Tibial artery (tissue), 4 donors: Measurements from ENCODE around the gene MSI2.

Experiments used
- DNase-seq, 2 donors: peaks; one replicate each; pipeline ENCODE4 v3.0.0-alpha.2; 2019
- H3K27ac ChIP-seq, 2 donors: fragments of 200-600 bp; sonication (generic) in 1 of 2; 1 replicate in 1 of 2; 2 replicates in 1 of 2; pipeline ENCODE4 v1.5.1; 2018 to 2019; ENCODE audit warnings: mild to moderate bottlenecking in 1 of 2
- H3K27me3 ChIP-seq, 2 donors: fragments of 200-600 bp; sonication (generic) in 1 of 2; one replicate each; pipeline versions ENCODE4 v1.5.1 to v1.6.0; 2016 to 2019
- H3K36me3 ChIP-seq, 3 donors: fragments of 200-600 bp; sonication (generic) in 2 of 3; one replicate each; pipeline ENCODE4 v1.5.1; 2016 to 2019; ENCODE audit warnings: mild to moderate bottlenecking in 2 of 3
- H3K4me1 ChIP-seq, 4 donors: fragments of 200-600 bp; sonication (generic) in 2 of 4; 1 replicate in 3 of 4; 2 replicates in 1 of 4; pipeline ENCODE4 v1.5.1; 2016 to 2019
- H3K4me3 ChIP-seq, 2 donors: fragments of 200-600 bp; sonication (generic) in 1 of 2; 1 replicate in 1 of 2; 2 replicates in 1 of 2; pipeline ENCODE4 v1.5.1; 2018 to 2019; ENCODE audit warnings: mild to moderate bottlenecking in 2 of 2
- H3K9me3 ChIP-seq, 3 donors: fragments of 200-600 bp; sonication (generic) in 1 of 3; one replicate each; pipeline ENCODE4 v1.5.1; 2016 to 2019
- CTCF ChIP-seq, 2 experiments: fragments of 200-600 bp in 1 of 2; fragments of 450-650 bp in 1 of 2; IDR thresholded peaks; one replicate each; pipeline ENCODE4 v1.5.1; 2017 to 2019; ENCODE audit warnings: antibody characterized with exemption in 2 of 2, mild to moderate bottlenecking in 1 of 2, moderate library complexity in 1 of 2
- intact Hi-C: fragments of 100-400 bp; cut with DNase I; formaldehyde crosslinking; loops from one replicate; pipeline ENCODE4 v1.15.0; 2023; ENCODE audit warnings: low total_unique reads

Gene MSI2

DNA sequence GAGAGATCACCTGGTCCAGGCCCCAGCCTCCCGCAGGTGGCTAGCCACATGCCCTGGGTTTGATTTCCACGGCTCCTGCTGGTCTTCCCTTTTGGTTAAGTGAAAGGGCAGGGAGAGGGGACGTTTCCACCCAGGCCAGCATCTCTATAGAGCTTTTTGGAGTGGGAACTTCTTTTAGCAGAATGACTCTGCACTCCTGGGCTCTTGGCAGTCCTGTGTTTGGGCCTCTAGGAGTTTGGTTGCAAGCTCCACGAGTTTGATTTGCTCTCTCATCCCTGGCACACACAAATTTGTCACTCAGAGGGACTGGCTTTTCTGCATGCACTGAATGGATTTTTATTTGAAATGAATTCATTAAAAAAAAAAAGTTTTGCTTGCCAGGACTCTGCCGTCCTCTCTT is 32.8 kb downstream of the MSI2 start:
- Histone ChIP-seq H3K27ac (no peak overlapping the region), H3K4me3 (no peak overlapping the region), H3K36me3 (no peaks in the 10 kb centered on the region), H3K27me3 (no peaks in the 10 kb centered on the region), H3K4me1 (peaks cover 0 to 12% (median 0%) of the 10 kb centered on the region in 4 donors), H3K9me3 (no peaks in the 10 kb centered on the region)
- no peak for DNase-seq
- intact Hi-C loops = no loop called here
- no peak for TF ChIP-seq CTCF (IDR thresholded peaks at IDR 0.05)

DNA sequence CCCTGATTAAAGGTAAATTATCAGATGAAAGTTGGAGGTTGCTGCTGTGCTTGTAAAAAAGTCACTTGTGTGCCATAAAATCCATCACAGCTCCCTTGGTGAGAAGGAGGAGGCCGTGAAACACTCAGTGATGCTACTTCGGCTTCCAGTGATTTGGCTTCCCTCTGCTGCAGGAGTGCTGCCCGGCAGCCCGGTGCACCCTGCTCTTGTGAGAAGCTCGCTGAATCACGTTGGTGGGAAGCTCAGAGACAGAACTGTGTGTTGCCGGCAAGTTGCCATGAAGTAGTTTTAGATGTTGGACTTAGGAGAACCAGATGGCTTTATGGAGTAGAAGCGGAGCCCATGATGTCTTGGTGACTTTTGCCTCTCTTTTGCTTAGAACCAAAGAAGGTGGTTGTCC is 33.3 kb downstream of the MSI2 start:
- Histone ChIP-seq H3K27ac (no peak overlapping the region), H3K4me3 (no peak overlapping the region), H3K9me3 (no peaks in the 10 kb centered on the region), H3K27me3 (no peaks in the 10 kb centered on the region), H3K4me1 (peaks cover 0 to 12% (median 0%) of the 10 kb centered on the region in 4 donors), H3K36me3 (no peaks in the 10 kb centered on the region)
- TF ChIP-seq CTCF (IDR thresholded peaks at IDR 0.05) = no peak
- DNase-seq = no peak
- intact Hi-C loops = no loop called here

DNA sequence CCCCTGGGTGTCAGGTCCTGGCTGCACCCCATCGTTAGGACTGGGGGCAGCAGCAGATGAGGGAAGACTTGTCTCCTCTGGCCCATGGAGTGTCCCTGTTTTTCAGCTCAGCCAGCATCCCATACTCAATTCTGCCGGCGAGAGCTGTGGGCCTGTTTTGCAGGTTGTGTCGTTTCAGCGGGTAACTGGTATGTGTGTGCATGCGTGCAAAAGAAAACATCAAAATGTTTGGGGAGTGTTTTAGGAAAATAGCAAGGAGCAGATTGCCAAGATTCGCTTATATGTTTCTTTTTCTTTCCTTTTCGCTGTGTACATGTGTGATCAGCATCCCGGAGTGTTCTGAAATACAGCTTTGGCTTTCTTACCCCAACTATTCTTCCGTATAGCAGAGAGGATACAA is 34.7 kb downstream of the MSI2 start:
- Histone ChIP-seq H3K36me3 (no peaks in the 10 kb centered on the region), H3K4me1 (peaks cover 0 to 9% (median 0%) of the 10 kb centered on the region in 4 donors), H3K27me3 (no peaks in the 10 kb centered on the region), H3K27ac (no peak overlapping the region), H3K4me3 (no peak overlapping the region), H3K9me3 (no peaks in the 10 kb centered on the region)
- no peak for DNase-seq
- intact Hi-C loops = no loop called here
- no peak for TF ChIP-seq CTCF (IDR thresholded peaks at IDR 0.05)

GRCh38 chr17:57292091-57292490 is 35.8 kb downstream of the MSI2 start:
- no peaks in the 10 kb centered on the region for H3K27me3 ChIP-seq
- no peak overlapping the region for H3K27ac ChIP-seq
- no peak for DNase-seq
- H3K36me3 ChIP-seq = no peaks in the 10 kb centered on the region
- no peak for TF ChIP-seq CTCF (IDR thresholded peaks at IDR 0.05)
- intact Hi-C loops = no loop called here
- H3K4me3 ChIP-seq = no peak overlapping the region
- H3K9me3 ChIP-seq = no peaks in the 10 kb centered on the region
- H3K4me1 ChIP-seq = peaks cover 0 to 9% (median 0%) of the 10 kb centered on the region in 4 donors

DNA sequence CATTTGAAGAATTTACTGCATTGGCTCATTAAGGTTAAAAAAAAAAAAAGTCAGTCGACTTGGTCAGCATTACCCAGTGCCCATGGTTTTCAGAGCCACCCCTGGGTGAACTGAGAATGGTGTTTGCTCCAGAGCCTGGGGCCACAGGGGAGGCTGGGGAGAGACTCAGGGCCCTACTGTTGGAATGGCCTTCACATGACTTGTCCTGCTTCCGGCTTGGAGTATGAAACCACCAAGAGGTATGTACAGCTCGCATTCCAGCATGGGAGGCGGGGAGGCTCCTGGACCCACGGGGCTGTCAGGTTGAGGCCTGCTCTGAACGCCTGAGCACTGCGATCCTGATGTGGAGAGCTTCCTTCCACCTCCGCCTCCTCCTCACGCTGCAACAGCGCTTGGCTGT is 36.8 kb downstream of the MSI2 start:
- no peak for TF ChIP-seq CTCF (IDR thresholded peaks at IDR 0.05)

GRCh38 chr17:57294101-57294500 is 37.8 kb downstream of the MSI2 start:
- DNase-seq = no peak
- H3K27ac ChIP-seq = no peak overlapping the region
- no peak overlapping the region for H3K4me3 ChIP-seq
- H3K9me3 ChIP-seq = no peaks in the 10 kb centered on the region
- H3K36me3 ChIP-seq = peaks cover 6 to 8% (median 6%) of the 10 kb centered on the region in 3 donors
- H3K27me3 ChIP-seq = no peaks in the 10 kb centered on the region
- no peak for TF ChIP-seq CTCF (IDR thresholded peaks at IDR 0.05)
- intact Hi-C loops = no loop called here
- H3K4me1 ChIP-seq = no peaks in the 10 kb centered on the region

More for the DNA sequence above, 36.8 kb downstream of the MSI2 start:
- no peak overlapping the region for H3K4me3 ChIP-seq
- DNase-seq = no peak
- no peak overlapping the region for H3K27ac ChIP-seq
- H3K36me3 ChIP-seq = peaks cover under 1 to 2% (median 2%) of the 10 kb centered on the region in 3 donors
- no peaks in the 10 kb centered on the region for H3K9me3 ChIP-seq
- intact Hi-C loops = no loop called here
- peaks cover 0 to 4% (median 0%) of the 10 kb centered on the region in 4 donors for H3K4me1 ChIP-seq
- no peaks in the 10 kb centered on the region for H3K27me3 ChIP-seq
